ENCODE data around the gene LRP3. TPM values are rescaled to one million over a fixed set of nuclear protein-coding genes. Genes with fewer than 3 reads are reported as not detected.

The LRP3 gene
- polyA plus RNA-seq, 1 of the 3 experiments (the other 2 are of a cell fraction): 8.2 TPM

DNA sequence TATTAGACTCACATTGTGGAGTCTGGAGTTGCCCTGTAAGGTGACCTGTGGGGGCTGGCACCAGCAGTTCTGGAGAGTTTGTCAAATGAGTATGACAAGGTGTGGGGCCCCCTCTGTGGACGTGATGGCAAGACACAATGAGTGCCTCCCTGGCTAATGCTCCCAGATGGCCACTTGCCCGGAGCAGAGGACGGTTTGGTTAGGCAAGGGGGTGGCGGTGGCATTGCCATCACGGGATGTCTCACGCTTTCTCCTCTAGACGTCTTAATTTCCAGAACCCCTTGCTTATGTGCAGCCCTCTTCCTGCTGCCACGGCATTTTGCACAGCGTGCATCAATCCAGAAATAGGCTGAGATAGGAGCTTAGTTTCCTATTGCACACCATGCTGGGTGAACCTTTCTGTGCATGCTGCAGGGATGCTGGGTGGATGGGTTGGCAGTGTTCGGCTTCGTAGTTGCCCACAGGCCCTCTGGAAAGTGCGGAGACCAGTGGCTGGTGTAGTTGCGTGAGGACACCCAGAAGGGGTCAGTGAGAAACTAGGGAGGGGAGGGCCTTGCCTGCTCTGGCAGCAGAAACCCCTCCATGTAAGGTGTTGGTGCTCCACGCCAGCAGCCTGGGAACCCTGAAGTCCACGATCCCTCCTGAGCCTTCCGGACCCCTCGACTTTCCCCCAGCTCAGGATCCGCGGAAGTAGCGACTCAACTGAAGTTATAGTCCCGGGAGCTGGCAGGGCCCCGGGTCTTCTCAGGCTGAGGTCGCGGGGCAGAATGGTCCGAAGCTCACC is 18.1 kb upstream of the LRP3 start:
- Histone ChIP-seq H4K20me1 (ENCODE audit: insufficient read depth) (no peaks in the 10 kb centered on the region), H3K4me2 (peak overlapping the region; percentile 84), H3K9me3 (no peaks in the 10 kb centered on the region), H3K9me2 (no peaks in the 10 kb centered on the region), H3K4me1 (ENCODE audit: control insufficient read depth in 1 of 2, insufficient read depth in 2 of 2, low read depth in 1 of 2, low read length in 1 of 2) (peaks cover 0 to 19% of the 10 kb centered on the region in 2 experiments; a peak in 2 of 4 replicates), H3K27me3 (ENCODE audit: insufficient read depth) (no peaks in the 10 kb centered on the region), H3K36me3 (replicated peaks in 1 of 2; ENCODE audit: control insufficient read depth in 1 of 2, insufficient read depth in 2 of 2, low read length in 1 of 2) (no peaks in the 10 kb centered on the region), H3F3A (replicated peaks; ENCODE audit: insufficient read depth) (peaks cover 22% of the 10 kb centered on the region), H2AFZ (ENCODE audit: low read depth) (peak overlapping the region; percentile 72; the same call in 1 of the 2 replicates), H3K79me2 (ENCODE audit: insufficient read depth) (peaks cover 12% of the 10 kb centered on the region; the same call in 1 of the 2 replicates), H3K4me3 (ENCODE audit: low read depth in 2 of 2, low read length in 1 of 2) (peak overlapping the region; percentile 80 to 81), H3K27ac (ENCODE audit: low read depth in 2 of 2, low read length in 1 of 2) (peak overlapping the region; percentile 83 to 93), H3K9ac (peak overlapping the region; percentile 80)
- WGBS (ENCODE audit: low lambda C conversion rate): 23% methylated on average over 16 of the region's 25 CpGs
- POLR2A ChIA-PET: interaction anchor here (1.1 to 3.0 kb wide), 9 partner anchors 8 to 495 kb away, joined by 3 to 21 read pairs (median 4); no protein-coding TSS in a partner anchor
- CTCF ChIA-PET: interaction anchor here (0.6 to 4.4 kb wide), 25 partner anchors 8 to 920 kb away, joined by 3 to 27 read pairs (median 4); no protein-coding TSS in a partner anchor
- TF ChIP-seq, protein P1, sequence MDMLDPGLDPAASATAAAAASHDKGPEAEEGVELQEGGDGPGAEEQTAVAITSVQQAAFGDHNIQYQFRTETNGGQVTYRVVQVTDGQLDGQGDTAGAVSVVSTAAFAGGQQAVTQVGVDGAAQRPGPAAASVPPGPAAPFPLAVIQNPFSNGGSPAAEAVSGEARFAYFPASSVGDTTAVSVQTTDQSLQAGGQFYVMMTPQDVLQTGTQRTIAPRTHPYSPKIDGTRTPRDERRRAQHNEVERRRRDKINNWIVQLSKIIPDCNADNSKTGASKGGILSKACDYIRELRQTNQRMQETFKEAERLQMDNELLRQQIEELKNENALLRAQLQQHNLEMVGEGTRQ (IDR thresholded peaks at IDR 0.05; ENCODE audit: borderline replicate concordance, low read depth, low read length): no peak
- TF ChIP-seq ELF1 (IDR thresholded peaks at IDR 0.05) (no peak), YY1 (IDR thresholded peaks at IDR 0.05; ENCODE audit: low read depth) (0 out of 2 replicates have a peak, but pooled peaks have one; percentile 27)
- peak; percentile 75 for DNase-seq

DNA sequence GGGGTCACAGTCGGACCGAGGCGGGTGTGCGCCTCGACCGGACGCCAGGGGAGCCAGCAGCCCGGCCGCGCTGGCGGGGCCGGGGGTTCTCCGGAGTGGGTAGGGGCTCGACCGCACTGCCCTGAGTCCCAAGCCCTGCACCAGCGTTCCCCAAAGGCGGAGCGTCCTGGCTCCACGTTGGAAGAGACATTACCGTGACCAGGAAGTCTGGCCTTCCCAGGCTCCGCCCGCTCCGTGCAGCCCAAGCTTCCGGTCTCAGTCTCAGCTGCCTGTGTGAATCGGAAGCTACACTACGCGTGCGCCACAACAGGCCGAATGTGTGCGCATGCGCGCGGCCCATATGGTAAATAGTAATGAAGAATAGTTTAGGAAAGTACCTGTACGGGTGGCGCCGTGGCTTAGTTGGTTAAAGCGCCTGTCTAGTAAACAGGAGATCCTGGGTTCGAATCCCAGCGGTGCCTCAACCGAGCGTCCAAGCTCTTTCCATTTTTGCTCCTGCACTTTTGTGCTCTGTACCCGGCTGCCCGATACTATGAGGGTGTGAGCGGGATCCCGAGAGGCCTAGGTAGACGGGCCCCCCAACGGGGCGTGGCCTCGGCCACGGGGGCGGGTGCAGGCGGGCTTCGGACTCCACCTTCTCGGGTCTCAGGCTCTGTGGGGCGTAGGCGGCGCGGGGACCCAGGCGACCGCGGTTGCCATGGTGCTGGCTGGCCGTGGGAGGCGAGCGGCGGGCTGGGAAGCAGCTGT is 17.3 kb upstream of the LRP3 start:
- no peaks in the 10 kb centered on the region for H3K9me3 ChIP-seq
- WGBS (ENCODE audit: low lambda C conversion rate): 1% methylated on average over 28 of the region's 65 CpGs
- no peaks in the 10 kb centered on the region for H3K9me2 ChIP-seq
- H3K4me3 ChIP-seq (ENCODE audit: low read depth in 2 of 2, low read length in 1 of 2): peak overlapping the region; percentile 80 to 81
- peak overlapping the region; percentile 89; the same call in 1 of the 2 replicates for H2AFZ ChIP-seq (ENCODE audit: low read depth)
- peak overlapping the region; percentile 83 to 98 for H3K27ac ChIP-seq (ENCODE audit: low read depth in 2 of 2, low read length in 1 of 2)
- ChIA-PET CTCF (interaction anchor here (0.6 to 4.4 kb wide), 28 partner anchors 9 to 919 kb away, joined by 3 to 27 read pairs (median 4); no protein-coding TSS in a partner anchor), POLR2A (interaction anchor here (0.6 to 3.0 kb wide), 15 partner anchors 7 to 495 kb away, joined by 3 to 21 read pairs (median 4); no protein-coding TSS in a partner anchor)
- H3K36me3 ChIP-seq (replicated peaks in 1 of 2; ENCODE audit: control insufficient read depth in 1 of 2, insufficient read depth in 2 of 2, low read length in 1 of 2): no peaks in the 10 kb centered on the region
- H3K4me1 ChIP-seq (ENCODE audit: control insufficient read depth in 1 of 2, insufficient read depth in 2 of 2, low read depth in 1 of 2, low read length in 1 of 2): peaks cover 0 to 19% of the 10 kb centered on the region in 2 experiments; a peak in 2 of 4 replicates
- no peaks in the 10 kb centered on the region for H3K27me3 ChIP-seq (ENCODE audit: insufficient read depth)
- peak overlapping the region; percentile 80 for H3K9ac ChIP-seq
- H3K4me2 ChIP-seq: peak overlapping the region; percentile 97
- H3K79me2 ChIP-seq (ENCODE audit: insufficient read depth): peaks cover 12% of the 10 kb centered on the region; the same call in 1 of the 2 replicates
- no peaks in the 10 kb centered on the region for H4K20me1 ChIP-seq (ENCODE audit: insufficient read depth)
- DNase-seq: peak; percentile 97
- H3F3A ChIP-seq (replicated peaks; ENCODE audit: insufficient read depth): peaks cover 17% of the 10 kb centered on the region
- TF ChIP-seq MXI1 (IDR thresholded peaks at IDR 0.05; ENCODE audit: low read depth, low read length) (peak; percentile 75), EZH2phosphoT487 (IDR thresholded peaks at IDR 0.05; ENCODE audit: borderline replicate concordance, low read depth) (no peak), NRF1 (IDR thresholded peaks at IDR 0.05; ENCODE audit: low read depth, low read length) (peak; percentile 96), EP300 (IDR thresholded peaks at IDR 0.05; ENCODE audit: borderline replicate concordance in 1 of 2, low read depth in 1 of 2, low read length in 1 of 2) (peak in 1 of 2 experiments; percentile 46; a peak in 1 of 4 replicates), SMC3 (IDR thresholded peaks at IDR 0.05; ENCODE audit: low read depth, low read length) (no peak), FOXJ3 (CRISPR knock-in tag; IDR thresholded peaks at IDR 0.05) (peak; percentile 6; the same call in 1 of the 2 replicates), RCOR1 (IDR thresholded peaks at IDR 0.05; ENCODE audit: low read length) (no peak), TEAD4 (IDR thresholded peaks at IDR 0.05; ENCODE audit: borderline replicate concordance, insufficient read depth) (peak; percentile 81), YY1 (IDR thresholded peaks at IDR 0.05; ENCODE audit: low read depth) (0 out of 2 replicates have a peak, but pooled peaks have one; percentile 15)
- TF ChIP-seq, protein P2, sequence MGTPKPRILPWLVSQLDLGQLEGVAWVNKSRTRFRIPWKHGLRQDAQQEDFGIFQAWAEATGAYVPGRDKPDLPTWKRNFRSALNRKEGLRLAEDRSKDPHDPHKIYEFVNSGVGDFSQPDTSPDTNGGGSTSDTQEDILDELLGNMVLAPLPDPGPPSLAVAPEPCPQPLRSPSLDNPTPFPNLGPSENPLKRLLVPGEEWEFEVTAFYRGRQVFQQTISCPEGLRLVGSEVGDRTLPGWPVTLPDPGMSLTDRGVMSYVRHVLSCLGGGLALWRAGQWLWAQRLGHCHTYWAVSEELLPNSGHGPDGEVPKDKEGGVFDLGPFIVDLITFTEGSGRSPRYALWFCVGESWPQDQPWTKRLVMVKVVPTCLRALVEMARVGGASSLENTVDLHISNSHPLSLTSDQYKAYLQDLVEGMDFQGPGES (IDR thresholded peaks at IDR 0.05; ENCODE audit: low read depth, low read length): no peak
- TF ChIP-seq, protein P3, sequence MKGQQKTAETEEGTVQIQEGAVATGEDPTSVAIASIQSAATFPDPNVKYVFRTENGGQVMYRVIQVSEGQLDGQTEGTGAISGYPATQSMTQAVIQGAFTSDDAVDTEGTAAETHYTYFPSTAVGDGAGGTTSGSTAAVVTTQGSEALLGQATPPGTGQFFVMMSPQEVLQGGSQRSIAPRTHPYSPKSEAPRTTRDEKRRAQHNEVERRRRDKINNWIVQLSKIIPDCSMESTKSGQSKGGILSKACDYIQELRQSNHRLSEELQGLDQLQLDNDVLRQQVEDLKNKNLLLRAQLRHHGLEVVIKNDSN (IDR thresholded peaks at IDR 0.05; ENCODE audit: borderline replicate concordance, low read depth): no peak
- TF ChIP-seq, protein P4, sequence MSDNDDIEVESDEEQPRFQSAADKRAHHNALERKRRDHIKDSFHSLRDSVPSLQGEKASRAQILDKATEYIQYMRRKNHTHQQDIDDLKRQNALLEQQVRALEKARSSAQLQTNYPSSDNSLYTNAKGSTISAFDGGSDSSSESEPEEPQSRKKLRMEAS (IDR thresholded peaks at IDR 0.05; ENCODE audit: low read depth): peak; percentile 73; the same call in 1 of the 2 replicates
- TF ChIP-seq, protein P5, sequence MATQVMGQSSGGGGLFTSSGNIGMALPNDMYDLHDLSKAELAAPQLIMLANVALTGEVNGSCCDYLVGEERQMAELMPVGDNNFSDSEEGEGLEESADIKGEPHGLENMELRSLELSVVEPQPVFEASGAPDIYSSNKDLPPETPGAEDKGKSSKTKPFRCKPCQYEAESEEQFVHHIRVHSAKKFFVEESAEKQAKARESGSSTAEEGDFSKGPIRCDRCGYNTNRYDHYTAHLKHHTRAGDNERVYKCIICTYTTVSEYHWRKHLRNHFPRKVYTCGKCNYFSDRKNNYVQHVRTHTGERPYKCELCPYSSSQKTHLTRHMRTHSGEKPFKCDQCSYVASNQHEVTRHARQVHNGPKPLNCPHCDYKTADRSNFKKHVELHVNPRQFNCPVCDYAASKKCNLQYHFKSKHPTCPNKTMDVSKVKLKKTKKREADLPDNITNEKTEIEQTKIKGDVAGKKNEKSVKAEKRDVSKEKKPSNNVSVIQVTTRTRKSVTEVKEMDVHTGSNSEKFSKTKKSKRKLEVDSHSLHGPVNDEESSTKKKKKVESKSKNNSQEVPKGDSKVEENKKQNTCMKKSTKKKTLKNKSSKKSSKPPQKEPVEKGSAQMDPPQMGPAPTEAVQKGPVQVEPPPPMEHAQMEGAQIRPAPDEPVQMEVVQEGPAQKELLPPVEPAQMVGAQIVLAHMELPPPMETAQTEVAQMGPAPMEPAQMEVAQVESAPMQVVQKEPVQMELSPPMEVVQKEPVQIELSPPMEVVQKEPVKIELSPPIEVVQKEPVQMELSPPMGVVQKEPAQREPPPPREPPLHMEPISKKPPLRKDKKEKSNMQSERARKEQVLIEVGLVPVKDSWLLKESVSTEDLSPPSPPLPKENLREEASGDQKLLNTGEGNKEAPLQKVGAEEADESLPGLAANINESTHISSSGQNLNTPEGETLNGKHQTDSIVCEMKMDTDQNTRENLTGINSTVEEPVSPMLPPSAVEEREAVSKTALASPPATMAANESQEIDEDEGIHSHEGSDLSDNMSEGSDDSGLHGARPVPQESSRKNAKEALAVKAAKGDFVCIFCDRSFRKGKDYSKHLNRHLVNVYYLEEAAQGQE (IDR thresholded peaks at IDR 0.05; ENCODE audit: low read depth, low read length): peak; percentile 50; the same call in 1 of the 2 replicates

Data from SK-N-SH (cell line).